ENCODE data around the gene STPG1.
"Not testable (repeated sequence)": the region's sequence is repeated elsewhere in the genome, so short reads cannot be mapped to it uniquely, and the experiment has no call there.

GRCh38 chr1:24446446-24446845 lies 32.9 kb upstream of the STPG1 start:
- TF ChIP-seq JUND (IDR thresholded peaks at IDR 0.05; ENCODE audit: borderline replicate concordance, low read depth, low read length); JUND (tag; IDR thresholded peaks at IDR 0.05; ENCODE audit: borderline replicate concordance, low read depth, low read length); KAT2B (IDR thresholded peaks at IDR 0.05; ENCODE audit: low read depth, low read length): not testable (repeated sequence)
